ENCODE measurements around the gene TNFAIP8. TPM values are rescaled to one million over a fixed set of nuclear protein-coding genes. Genes with fewer than 3 reads are reported as not detected.

Gene TNFAIP8
- polyA plus RNA-seq, 4 donors = 8.5 to 12.7 (median 10.9) TPM

DNA sequence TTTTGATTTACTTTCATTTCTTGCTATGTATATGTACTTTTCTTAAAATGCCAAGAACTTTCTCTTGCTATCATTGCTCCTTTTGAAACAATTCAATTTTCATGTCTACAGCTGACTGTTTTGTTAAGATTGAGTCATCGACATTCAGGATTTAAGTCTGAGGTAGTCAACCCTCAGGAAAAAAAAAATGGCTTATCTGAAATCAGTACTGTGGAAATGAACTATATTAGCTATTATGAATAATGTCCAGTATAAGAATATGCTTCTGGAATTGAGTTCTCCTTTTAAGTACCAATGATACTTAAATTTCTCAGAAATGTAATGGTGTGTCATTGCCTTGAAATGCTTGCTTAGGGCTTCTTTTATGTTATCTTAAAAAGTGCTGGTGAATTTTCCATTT lies 37.9 kb downstream of the TNFAIP8 start:
- no peak overlapping the region for H3K4me3 ChIP-seq (ENCODE audit: low read depth in 1 of 3, low read length in 3 of 3)
- 65 to 91% (median 68%) methylated on average over 1 of the region's 1 CpG for WGBS, 3 donors
- H3K9me3 ChIP-seq (ENCODE audit: control insufficient read depth in 2 of 2, insufficient read depth in 1 of 2, low read depth in 1 of 2, low read length in 1 of 2) = no peaks in the 10 kb centered on the region
- H3K27ac ChIP-seq (ENCODE audit: low read depth in 1 of 3, low read length in 2 of 3) = no peak overlapping the region
- no peaks in the 10 kb centered on the region for H3K27me3 ChIP-seq (ENCODE audit: control insufficient read depth in 3 of 3, insufficient read depth in 3 of 3, low read length in 3 of 3)
- H3K36me3 ChIP-seq (ENCODE audit: control insufficient read depth in 3 of 3, insufficient read depth in 2 of 3, low read depth in 1 of 3, low read length in 3 of 3) = peaks cover 0 to 3% (median 0%) of the 10 kb centered on the region in 3 donors
- H3K4me1 ChIP-seq (ENCODE audit: control insufficient read depth in 3 of 3, insufficient read depth in 2 of 3, low read depth in 1 of 3, low read length in 2 of 3) = no peaks in the 10 kb centered on the region
- DNase-seq (no peak), FAIRE-seq (no peak)

DNA sequence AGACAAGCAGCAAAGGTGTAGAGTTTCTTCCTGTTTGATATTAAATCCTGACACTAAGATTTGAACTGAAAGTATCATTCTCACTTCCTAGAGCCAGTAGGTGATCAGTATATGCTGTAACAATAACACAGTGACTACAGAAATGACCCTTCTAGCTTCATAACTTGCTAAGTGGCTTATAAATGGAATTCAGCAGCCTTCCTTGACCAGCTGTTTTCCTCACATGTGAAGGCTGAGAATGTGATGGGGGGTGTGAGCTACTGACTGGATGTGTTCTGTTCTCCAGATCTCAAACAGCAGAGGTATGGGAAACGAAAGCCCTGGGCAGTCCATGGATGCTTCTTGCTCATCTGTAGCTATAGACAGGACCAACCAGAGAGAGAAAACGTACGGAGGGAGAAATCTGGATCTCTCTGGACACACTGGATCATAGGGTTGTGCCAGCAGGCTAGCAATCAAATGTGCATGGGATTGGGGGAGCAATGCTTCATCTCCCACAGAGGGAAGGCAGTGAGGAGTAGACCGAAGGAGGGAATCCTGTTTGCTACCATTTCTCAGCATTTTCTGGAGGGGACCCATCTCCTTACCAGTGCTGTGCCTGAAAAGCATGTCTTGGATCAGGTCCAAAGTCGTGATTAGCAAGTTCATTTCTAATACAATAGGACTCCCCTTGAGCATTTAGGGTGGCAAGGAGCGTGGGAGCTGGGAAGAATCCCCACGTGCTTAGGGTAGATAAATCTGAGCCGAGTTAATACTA lies 39.4 kb downstream of the TNFAIP8 start:
- no peak overlapping the region for H3K27ac ChIP-seq (ENCODE audit: low read depth in 1 of 3, low read length in 2 of 3)
- peaks cover 0 to 7% (median 2%) of the 10 kb centered on the region in 3 donors for H3K4me1 ChIP-seq (ENCODE audit: control insufficient read depth in 3 of 3, insufficient read depth in 2 of 3, low read depth in 1 of 3, low read length in 2 of 3)
- no peak overlapping the region for H3K4me3 ChIP-seq (ENCODE audit: low read depth in 1 of 3, low read length in 3 of 3)
- H3K9me3 ChIP-seq (ENCODE audit: control insufficient read depth in 2 of 2, insufficient read depth in 1 of 2, low read depth in 1 of 2, low read length in 1 of 2) = no peaks in the 10 kb centered on the region
- 84 to 87% (median 85%) methylated on average over 8 of the region's 8 CpGs for WGBS, 3 donors
- FAIRE-seq (no peak), DNase-seq (no peak)
- no peaks in the 10 kb centered on the region for H3K27me3 ChIP-seq (ENCODE audit: control insufficient read depth in 3 of 3, insufficient read depth in 3 of 3, low read length in 3 of 3)
- H3K36me3 ChIP-seq (ENCODE audit: control insufficient read depth in 3 of 3, insufficient read depth in 2 of 3, low read depth in 1 of 3, low read length in 3 of 3) = peaks cover 0 to 3% (median 0%) of the 10 kb centered on the region in 3 donors

GRCh38 chr5:119396030-119396664 lies 40.3 kb downstream of the TNFAIP8 start:
- DNase-seq (no peak), FAIRE-seq (no peak)
- Histone ChIP-seq H3K9me3 (ENCODE audit: control insufficient read depth in 2 of 2, insufficient read depth in 1 of 2, low read depth in 1 of 2, low read length in 1 of 2) (no peaks in the 10 kb centered on the region), H3K4me3 (ENCODE audit: low read depth in 1 of 3, low read length in 3 of 3) (no peak overlapping the region), H3K27ac (ENCODE audit: low read depth in 1 of 3, low read length in 2 of 3) (no peak overlapping the region), H3K36me3 (ENCODE audit: control insufficient read depth in 3 of 3, insufficient read depth in 2 of 3, low read depth in 1 of 3, low read length in 3 of 3) (peaks cover 0 to 3% (median 0%) of the 10 kb centered on the region in 3 donors), H3K27me3 (ENCODE audit: control insufficient read depth in 3 of 3, insufficient read depth in 3 of 3, low read length in 3 of 3) (no peaks in the 10 kb centered on the region), H3K4me1 (ENCODE audit: control insufficient read depth in 3 of 3, insufficient read depth in 2 of 3, low read depth in 1 of 3, low read length in 2 of 3) (peaks cover 0 to 8% (median 6%) of the 10 kb centered on the region in 3 donors)
- 84 to 92% (median 88%) methylated on average over 6 of the region's 6 CpGs for WGBS, 3 donors

DNA sequence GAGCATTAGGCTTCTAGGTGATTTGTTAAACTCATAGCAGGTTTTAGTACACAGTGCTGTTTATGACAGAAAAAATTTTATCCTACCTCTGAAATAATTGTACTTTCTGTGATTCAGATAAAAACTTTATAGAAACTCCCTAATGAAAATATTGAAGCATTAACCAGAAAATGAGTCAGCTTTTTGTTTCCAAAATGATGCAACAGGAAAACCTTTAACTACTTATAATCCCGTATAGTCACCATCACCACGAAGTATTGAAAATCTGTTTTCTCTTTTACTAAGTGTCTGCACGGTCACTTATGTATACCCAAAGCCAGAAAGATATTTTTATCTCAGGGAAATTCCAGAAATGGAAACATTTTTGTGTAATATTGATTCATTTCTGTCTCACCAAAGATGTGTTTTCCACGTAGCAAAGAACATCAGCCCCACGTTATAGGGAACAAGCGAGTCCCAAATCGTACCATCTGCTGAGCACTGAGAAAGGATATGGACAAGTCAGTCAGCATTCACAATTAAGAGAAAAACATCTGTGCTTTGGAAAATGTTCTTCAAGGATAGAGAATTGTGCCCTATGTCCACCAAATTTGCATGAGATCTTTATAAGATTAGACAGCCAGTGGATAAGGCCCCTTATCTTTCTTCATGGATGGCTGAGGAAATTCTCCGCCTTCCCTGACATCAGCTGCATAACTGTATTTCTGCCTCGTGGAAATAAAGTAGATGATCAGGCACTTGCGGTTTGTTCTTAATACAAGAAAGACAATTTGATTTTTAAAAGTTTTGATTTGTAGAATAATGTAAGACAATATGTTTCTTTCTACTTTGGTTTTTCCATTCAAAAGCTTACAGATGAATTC lies 41.9 kb downstream of the TNFAIP8 start:
- peaks cover 0 to 3% (median 0%) of the 10 kb centered on the region in 3 donors for H3K36me3 ChIP-seq (ENCODE audit: control insufficient read depth in 3 of 3, insufficient read depth in 2 of 3, low read depth in 1 of 3, low read length in 3 of 3)
- H3K4me1 ChIP-seq (ENCODE audit: control insufficient read depth in 3 of 3, insufficient read depth in 2 of 3, low read depth in 1 of 3, low read length in 2 of 3) = peaks cover 0 to 8% (median 6%) of the 10 kb centered on the region in 3 donors
- H3K4me3 ChIP-seq (ENCODE audit: low read depth in 1 of 3, low read length in 3 of 3) = no peak overlapping the region
- 57 to 77% (median 63%) methylated on average over 10 of the region's 10 CpGs for WGBS, 3 donors
- H3K9me3 ChIP-seq (ENCODE audit: control insufficient read depth in 2 of 2, insufficient read depth in 1 of 2, low read depth in 1 of 2, low read length in 1 of 2) = no peaks in the 10 kb centered on the region
- H3K27ac ChIP-seq (ENCODE audit: low read depth in 1 of 3, low read length in 2 of 3) = no peak overlapping the region
- no peaks in the 10 kb centered on the region for H3K27me3 ChIP-seq (ENCODE audit: control insufficient read depth in 3 of 3, insufficient read depth in 3 of 3, low read length in 3 of 3)
- DNase-seq = no peak
- no peak for FAIRE-seq

DNA sequence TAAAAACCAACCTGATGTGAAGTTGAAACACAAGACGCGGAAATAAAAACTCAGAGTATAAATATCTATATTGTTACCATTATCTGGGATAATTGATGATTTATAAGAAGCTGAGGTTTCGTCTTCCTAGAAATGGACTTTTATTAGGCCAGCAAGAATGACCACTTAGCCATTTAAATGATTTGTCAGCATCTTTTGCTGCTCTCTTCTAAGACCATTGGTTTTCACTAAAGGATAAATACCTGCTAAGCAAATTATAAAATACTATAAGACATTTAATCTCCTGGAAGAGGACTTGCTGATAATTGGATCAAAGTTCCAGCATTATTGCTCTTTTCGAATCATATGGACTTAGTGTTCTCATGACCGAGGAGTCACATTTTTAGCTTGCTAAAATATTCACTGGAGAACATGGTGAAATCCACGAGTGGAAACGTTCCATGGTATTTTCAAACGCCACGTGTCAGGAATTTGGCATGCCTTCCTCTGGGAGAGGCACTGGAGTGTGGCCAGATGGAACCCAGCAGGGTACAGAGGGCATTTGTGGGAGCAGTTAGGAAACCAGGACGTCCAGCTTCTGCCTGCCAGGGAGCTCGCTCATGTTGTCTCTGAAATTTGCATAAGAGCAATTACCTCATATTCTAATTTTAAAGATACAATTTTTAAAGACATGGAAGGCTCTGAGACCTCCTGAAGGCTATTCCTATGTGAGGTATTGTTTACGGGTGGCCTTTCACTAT lies 43.1 kb downstream of the TNFAIP8 start:
- H3K4me1 ChIP-seq (ENCODE audit: control insufficient read depth in 3 of 3, insufficient read depth in 2 of 3, low read depth in 1 of 3, low read length in 2 of 3) = peaks cover 0 to 8% (median 6%) of the 10 kb centered on the region in 3 donors
- peak; percentile 32 to 85 for DNase-seq
- FAIRE-seq = no peak
- peaks cover 0 to 3% (median 0%) of the 10 kb centered on the region in 3 donors for H3K36me3 ChIP-seq (ENCODE audit: control insufficient read depth in 3 of 3, insufficient read depth in 2 of 3, low read depth in 1 of 3, low read length in 3 of 3)
- no peak overlapping the region for H3K27ac ChIP-seq (ENCODE audit: low read depth in 1 of 3, low read length in 2 of 3)
- H3K27me3 ChIP-seq (ENCODE audit: control insufficient read depth in 3 of 3, insufficient read depth in 3 of 3, low read length in 3 of 3) = no peaks in the 10 kb centered on the region
- 32 to 57% (median 50%) methylated on average over 12 of the region's 12 CpGs for WGBS, 3 donors
- no peaks in the 10 kb centered on the region for H3K9me3 ChIP-seq (ENCODE audit: control insufficient read depth in 2 of 2, insufficient read depth in 1 of 2, low read depth in 1 of 2, low read length in 1 of 2)
- no peak overlapping the region for H3K4me3 ChIP-seq (ENCODE audit: low read depth in 1 of 3, low read length in 3 of 3)

GRCh38 chr5:119400245-119400644 lies 44.4 kb downstream of the TNFAIP8 start:
- H3K27me3 ChIP-seq (ENCODE audit: control insufficient read depth in 3 of 3, insufficient read depth in 3 of 3, low read length in 3 of 3) = no peaks in the 10 kb centered on the region
- no peak for FAIRE-seq
- no peak overlapping the region for H3K4me3 ChIP-seq (ENCODE audit: low read depth in 1 of 3, low read length in 3 of 3)
- no peaks in the 10 kb centered on the region for H3K9me3 ChIP-seq (ENCODE audit: control insufficient read depth in 2 of 2, insufficient read depth in 1 of 2, low read depth in 1 of 2, low read length in 1 of 2)
- peaks cover 0 to 8% (median 6%) of the 10 kb centered on the region in 3 donors for H3K4me1 ChIP-seq (ENCODE audit: control insufficient read depth in 3 of 3, insufficient read depth in 2 of 3, low read depth in 1 of 3, low read length in 2 of 3)
- peak overlapping the region in 1 of 3 donors; percentile 1 for H3K27ac ChIP-seq (ENCODE audit: low read depth in 1 of 3, low read length in 2 of 3)
- peak; percentile 50 to 63 for DNase-seq
- 34 to 59% (median 55%) methylated on average over 2 of the region's 2 CpGs for WGBS, 3 donors
- H3K36me3 ChIP-seq (ENCODE audit: control insufficient read depth in 3 of 3, insufficient read depth in 2 of 3, low read depth in 1 of 3, low read length in 3 of 3) = peaks cover 0 to 3% (median 0%) of the 10 kb centered on the region in 3 donors

DNA sequence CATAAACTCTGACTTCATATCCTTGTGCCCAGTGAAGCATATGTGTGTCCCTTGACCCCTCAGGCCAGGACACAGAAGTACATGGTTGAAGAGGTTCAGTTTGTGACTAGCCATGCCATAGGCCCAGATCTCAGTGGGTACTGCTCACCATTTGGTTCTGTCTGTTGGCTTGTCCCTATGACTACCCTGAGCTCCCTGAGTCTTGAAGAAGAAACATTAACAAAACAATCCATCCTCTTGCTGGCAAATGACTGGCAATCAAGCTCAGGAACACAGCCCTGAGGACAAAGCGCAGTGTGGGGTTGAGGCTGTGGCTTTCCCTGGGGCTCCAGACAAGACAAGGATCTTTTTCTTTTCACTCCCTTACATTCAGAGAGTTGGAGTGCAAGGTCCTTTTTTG lies 46.3 kb downstream of the TNFAIP8 start:
- no peaks in the 10 kb centered on the region for H3K27me3 ChIP-seq (ENCODE audit: control insufficient read depth in 3 of 3, insufficient read depth in 3 of 3, low read length in 3 of 3)
- FAIRE-seq (no peak), DNase-seq (no peak)
- H3K27ac ChIP-seq (ENCODE audit: low read depth in 1 of 3, low read length in 2 of 3) = no peak overlapping the region
- WGBS, 3 donors = 96 to 100% (median 100%) methylated on average over 1 of the region's 1 CpG
- no peaks in the 10 kb centered on the region for H3K36me3 ChIP-seq (ENCODE audit: control insufficient read depth in 3 of 3, insufficient read depth in 2 of 3, low read depth in 1 of 3, low read length in 3 of 3)
- no peaks in the 10 kb centered on the region for H3K9me3 ChIP-seq (ENCODE audit: control insufficient read depth in 2 of 2, insufficient read depth in 1 of 2, low read depth in 1 of 2, low read length in 1 of 2)
- H3K4me3 ChIP-seq (ENCODE audit: low read depth in 1 of 3, low read length in 3 of 3) = no peak overlapping the region
- H3K4me1 ChIP-seq (ENCODE audit: control insufficient read depth in 3 of 3, insufficient read depth in 2 of 3, low read depth in 1 of 3, low read length in 2 of 3) = peaks cover 0 to 8% (median 6%) of the 10 kb centered on the region in 3 donors
